ENCODE results near the gene SLC39A6. TPM values are rescaled to one million over a fixed set of nuclear protein-coding genes. Genes with fewer than 3 reads are reported as not detected.
"Not testable (repeated sequence)": the region's sequence is repeated elsewhere in the genome, so short reads cannot be mapped to it uniquely, and the experiment has no call there.

The SLC39A6 gene
- total RNA-seq, 1 experiment from 2014 or later: 47.6 TPM

- BruUV-seq (replicated peaks): no TSS peak
- in situ Hi-C loops (cut with HindIII; ENCODE audit: low pct_unique_long_range_greater_than_20kb, low sequenced_read_pairs): no loop called here
- DNase-seq (ENCODE audit: low read depth, low spot score): no peak
- ChIA-PET CTCF (no interaction called here), POLR2A (no interaction called here)
- Histone ChIP-seq H3K4me1 (ENCODE audit: control insufficient read depth, insufficient read depth, low read length) (no peaks in the 10 kb centered on the region), H3K4me3 (ENCODE audit: low read depth in 2 of 2, low read length in 2 of 2) (no peak overlapping the region), H3K27me3 (ENCODE audit: control insufficient read depth, insufficient read depth, low read length) (no peaks in the 10 kb centered on the region), H3K36me3 (ENCODE audit: control insufficient read depth, insufficient read depth, low read length) (peaks cover 3% of the 10 kb centered on the region), H3K27ac (ENCODE audit: low read length) (no peak overlapping the region), H3K9me3 (ENCODE audit: control insufficient read depth, insufficient read depth, low read depth, low read length) (no peaks in the 10 kb centered on the region)
- TF ChIP-seq SIN3A (IDR thresholded peaks at IDR 0.05; ENCODE audit: borderline replicate concordance, insufficient read depth, low read depth, low read length): no peak
- TF ChIP-seq POLR2AphosphoS5 (IDR thresholded peaks at IDR 0.05; ENCODE audit: low read depth, low read length): no peak
- no peak for TF ChIP-seq REST (IDR thresholded peaks at IDR 0.05; ENCODE audit: insufficient read depth in 1 of 2, low read depth in 2 of 2, low read length in 1 of 2)
- no peak for TF ChIP-seq CTCF (IDR thresholded peaks at IDR 0.05)
- no peak for TF ChIP-seq TCF7L2 (IDR thresholded peaks at IDR 0.05; ENCODE audit: low read depth, low read length)
- intact Hi-C loops (cut with micrococcal nuclease; ENCODE audit: unreplicated experiment): loop anchor here (5.0 kb wide), 1 partner anchor 108 kb away; no protein-coding TSS in a partner anchor
- no peak for ATAC-seq
These were observed 4.3 kb downstream of the SLC39A6 start for GRCh38 chr18:36124841-36125240.

DNA sequence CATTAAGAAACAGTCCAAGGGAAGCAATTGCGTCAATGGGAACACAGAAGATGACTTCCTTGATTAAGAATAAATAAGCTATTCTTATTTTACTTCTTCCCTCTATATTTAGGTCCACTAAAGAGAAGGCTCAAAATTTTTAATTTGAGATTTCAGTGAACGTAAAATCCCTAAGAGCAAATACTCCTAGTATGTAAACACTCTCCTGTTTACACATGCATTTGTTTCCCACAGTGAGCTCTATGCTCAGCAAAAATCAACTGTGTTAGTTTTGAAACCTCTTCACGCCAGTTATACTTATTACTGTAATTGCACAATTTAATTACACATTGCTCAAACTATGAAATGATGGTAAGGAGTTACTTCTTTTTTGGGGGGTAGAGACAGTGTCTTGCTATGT is 8.8 kb downstream of the SLC39A6 start:
- POLR2A ChIA-PET: interaction anchor here (0.6 kb wide), 1 partner anchor 18 kb away, joined by 3 read pairs; no protein-coding TSS in a partner anchor
- Histone ChIP-seq H3K9me3 (ENCODE audit: control insufficient read depth, insufficient read depth, low read depth, low read length) (no peaks in the 10 kb centered on the region), H3K4me1 (ENCODE audit: control insufficient read depth, insufficient read depth, low read length) (no peaks in the 10 kb centered on the region), H3K36me3 (ENCODE audit: control insufficient read depth, insufficient read depth, low read length) (peaks cover 3% of the 10 kb centered on the region; the same call in 1 of the 2 replicates), H3K4me3 (ENCODE audit: low read depth in 2 of 2, low read length in 2 of 2) (no peak overlapping the region), H3K27ac (ENCODE audit: low read length) (no peak overlapping the region), H3K27me3 (ENCODE audit: control insufficient read depth, insufficient read depth, low read length) (no peaks in the 10 kb centered on the region)
- BruUV-seq (replicated peaks): no TSS peak
- in situ Hi-C loops (cut with HindIII; ENCODE audit: low pct_unique_long_range_greater_than_20kb, low sequenced_read_pairs) (no loop called here), intact Hi-C loops (cut with micrococcal nuclease; ENCODE audit: unreplicated experiment) (no loop called here)
- CTCF ChIA-PET: no interaction called here
- DNase-seq (ENCODE audit: low read depth, low spot score) (no peak), ATAC-seq (no peak)
- TF ChIP-seq TCF7L2 (IDR thresholded peaks at IDR 0.05; ENCODE audit: low read depth, low read length): no peak
- TF ChIP-seq CTCF (IDR thresholded peaks at IDR 0.05): no peak
- no peak for TF ChIP-seq POLR2AphosphoS5 (IDR thresholded peaks at IDR 0.05; ENCODE audit: low read depth, low read length)
- TF ChIP-seq REST (IDR thresholded peaks at IDR 0.05; ENCODE audit: insufficient read depth in 1 of 2, low read depth in 2 of 2, low read length in 1 of 2): no peak
- TF ChIP-seq SIN3A (IDR thresholded peaks at IDR 0.05; ENCODE audit: borderline replicate concordance, insufficient read depth, low read depth, low read length): no peak

DNA sequence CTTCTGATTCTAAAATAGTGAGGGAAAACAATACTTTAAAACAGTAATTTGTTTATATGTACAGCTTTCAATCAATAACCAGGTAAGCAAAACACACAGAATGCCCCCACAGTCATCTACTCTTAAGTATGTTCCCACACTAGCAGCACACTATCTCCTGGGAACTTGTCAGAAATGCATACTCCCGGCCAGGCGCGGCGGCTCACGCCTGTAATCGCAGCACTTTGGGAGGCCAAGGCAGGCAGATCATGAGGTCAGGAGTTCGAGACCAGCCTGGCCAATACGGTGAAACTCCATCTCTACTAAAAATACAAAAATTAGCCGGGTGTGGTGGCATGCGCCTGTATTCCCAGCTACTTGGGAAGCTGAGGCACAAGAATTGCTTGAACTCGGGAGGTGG is 12.4 kb downstream of the SLC39A6 start:
- in situ Hi-C loops (cut with HindIII; ENCODE audit: low pct_unique_long_range_greater_than_20kb, low sequenced_read_pairs); H3K4me3 ChIP-seq (ENCODE audit: low read depth in 2 of 2, low read length in 2 of 2); intact Hi-C loops (cut with micrococcal nuclease; ENCODE audit: unreplicated experiment); ATAC-seq; H3K4me1 ChIP-seq (ENCODE audit: control insufficient read depth, insufficient read depth, low read length); BruUV-seq (replicated peaks); H3K9me3 ChIP-seq (ENCODE audit: control insufficient read depth, insufficient read depth, low read depth, low read length); H3K36me3 ChIP-seq (ENCODE audit: control insufficient read depth, insufficient read depth, low read length); H3K27ac ChIP-seq (ENCODE audit: low read length); POLR2A ChIA-PET; CTCF ChIA-PET; DNase-seq (ENCODE audit: low read depth, low spot score); H3K27me3 ChIP-seq (ENCODE audit: control insufficient read depth, insufficient read depth, low read length): not testable (repeated sequence)

Data from Panc1 (cell line).